Measurements from ENCODE around the gene CDK14.

DNA sequence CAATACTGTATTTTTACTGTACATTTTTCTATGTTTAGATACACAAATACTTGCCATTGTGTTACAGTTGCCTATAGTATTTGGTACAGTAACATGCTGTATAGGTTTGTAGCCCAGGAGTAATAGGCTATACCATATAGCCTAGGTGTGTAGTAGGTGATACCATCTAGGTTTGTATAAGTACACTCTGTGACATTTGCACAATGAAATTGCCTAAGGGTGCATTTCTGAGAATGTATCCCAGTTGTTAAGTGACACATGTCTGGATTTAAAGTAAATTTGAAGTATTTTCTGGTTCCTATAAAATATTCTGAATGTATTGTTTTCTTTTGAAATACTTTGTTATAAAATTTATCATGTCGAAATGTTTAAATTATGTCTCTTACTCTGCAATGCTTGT lies 7.2 kb downstream of the CDK14 start:
- TF ChIP-seq CTCF (IDR thresholded peaks at IDR 0.05) = no peak
- no peak for TF ChIP-seq POLR2A (IDR thresholded peaks at IDR 0.05)
